Stimulated activated CD4-positive, alpha-beta T cell treated with anti-CD3 and anti-CD28 coated beads, TNF-alpha, amount 100 ng/mL, for 48 hours (primary cell): ENCODE results near the gene CATSPERB.
"Not testable (repeated sequence)": the region's sequence is repeated elsewhere in the genome, so short reads cannot be mapped to it uniquely, and the experiment has no call there.

Experiments used
- DNase-seq, 3 donors: peaks; one replicate each; pipeline ENCODE4 v3.0.0-alpha.2; 2020; ENCODE audit warnings: low read depth in 3 of 3

CATSPERB gene

GRCh38 chr14:91667101-91667500 is 64.8 kb downstream of the CATSPERB start:
- not testable (repeated sequence) for DNase-seq

GRCh38 chr14:91660790-91661189 is 71.1 kb downstream of the CATSPERB start:
- DNase-seq, result no peak

GRCh38 chr14:91654836-91655235 is 77.0 kb downstream of the CATSPERB start:
- DNase-seq, result no peak

GRCh38 chr14:91653451-91653850 is 78.4 kb downstream of the CATSPERB start:
- no peak for DNase-seq

GRCh38 chr14:91649930-91650329 is 82.0 kb downstream of the CATSPERB start:
- no peak for DNase-seq

GRCh38 chr14:91647856-91648255 is 84.0 kb downstream of the CATSPERB start:
- no peak for DNase-seq

GRCh38 chr14:91636604-91637003 is 95.3 kb downstream of the CATSPERB start:
- DNase-seq, result no peak

- DNase-seq, result no peak
Observed at GRCh38 chr14:91624757-91625156, 107.1 kb downstream of the CATSPERB start.

- DNase-seq, result no peak
Observed at GRCh38 chr14:91614187-91614586, 117.7 kb downstream of the CATSPERB start.

GRCh38 chr14:91613459-91614112 is 118.3 kb downstream of the CATSPERB start:
- DNase-seq, result no peak

- DNase-seq, result no peak
Observed at GRCh38 chr14:91611528-91611927, 120.4 kb downstream of the CATSPERB start.

GRCh38 chr14:91609161-91609560 is 122.7 kb downstream of the CATSPERB start:
- DNase-seq, result no peak

- DNase-seq, result no peak
Observed at GRCh38 chr14:91607322-91608047, 124.4 kb downstream of the CATSPERB start.

- no peak for DNase-seq
Observed at GRCh38 chr14:91606851-91607250, 125.0 kb downstream of the CATSPERB start.

GRCh38 chr14:91604611-91605010 is 127.3 kb downstream of the CATSPERB start:
- DNase-seq, result not testable (repeated sequence)

- DNase-seq, result no peak
Observed at GRCh38 chr14:91599994-91600393, 131.9 kb downstream of the CATSPERB start.

GRCh38 chr14:91595736-91596135 is 136.2 kb downstream of the CATSPERB start:
- no peak for DNase-seq

GRCh38 chr14:91593957-91594356 is 137.9 kb downstream of the CATSPERB start:
- not testable (repeated sequence) for DNase-seq

- no peak for DNase-seq
Observed at GRCh38 chr14:91586410-91586809, 145.5 kb downstream of the CATSPERB start.

- no peak for DNase-seq
Observed at GRCh38 chr14:91585856-91586255, 146.0 kb downstream of the CATSPERB start.

- no peak for DNase-seq
Observed at GRCh38 chr14:91582761-91583160, 149.1 kb downstream of the CATSPERB start.

GRCh38 chr14:91580876-91581577 is 150.9 kb downstream of the CATSPERB start:
- DNase-seq, result no peak
